GM12878 (cell line): Measurements from ENCODE around the gene TMC5. TPM values are rescaled to one million over a fixed set of nuclear protein-coding genes. Genes with fewer than 3 reads are reported as not detected.

Experiments
- ATAC-seq: fragments of 200-7000 bp; cut with Tn5 transposase; 3 replicates; pipeline ENCODE4 v1.9.1; 2020; ENCODE audit warnings: mild to moderate bottlenecking, moderate library complexity
- BruUV-seq: library from RNA; stranded (reverse); fragments of 400-500 nt; replicated peaks from 2 replicates; lab custom pipeline; 2021; lab: Mats Ljungman, UMichigan
- CTCF ChIA-PET: fragments of 300-600 bp; sonication (Branson Sonifier 250); formaldehyde crosslinking; extraction: SDS; loops from one replicate; lab custom pipeline; 2021; ENCODE audit warnings: inconsistent platforms; lab: Yijun Ruan, JAX
- POLR2A ChIA-PET: fragments of 350-600 bp; formaldehyde crosslinking; extraction: SDS; loops from one replicate; lab custom pipeline; 2021; ENCODE audit warnings: inconsistent platforms; lab: Charles Lee
- RAD21 ChIA-PET: fragments of 300-600 bp; sonication (Branson Sonifier 250); formaldehyde crosslinking; loops from one replicate; lab custom pipeline; 2023; ENCODE audit warnings: antibody characterized with exemption; ENCODE audit not compliant: unreplicated experiment; lab: Charles Lee
- SMC1A ChIA-PET: fragments of 300-600 bp; sonication (Branson Sonifier 250); formaldehyde crosslinking; loops from one replicate; lab custom pipeline; 2023; ENCODE audit not compliant: unreplicated experiment, uncharacterized antibody; lab: Charles Lee
- DNase-seq: peaks from one replicate; pipeline ENCODE4 v3.0.0-alpha.2; 2011; ENCODE audit warnings: low read depth, low spot score
- FAIRE-seq: peaks from 3 replicates; lab custom pipeline; 2011; peaks lifted over from hg19 to GRCh38; lab: Jason Lieb, UNC
- H2AFZ ChIP-seq: 2 replicates; pipeline ENCODE4 v1.6.0; 2011; ENCODE audit warnings: low read depth, low read length, control low read depth; ENCODE audit not compliant: control insufficient read depth
- H3K27ac ChIP-seq: 2 replicates; pipeline ENCODE4 v1.5.1; 2011; ENCODE audit warnings: control low read depth; ENCODE audit not compliant: control insufficient read depth, insufficient read depth
- H3K27me3 ChIP-seq, 2 experiments: replicated peaks in 1 of 2; 2 replicates each; pipeline versions ENCODE4 v1.6.0 to v1.6.1; 2011; ENCODE audit warnings: low read length in 1 of 2; ENCODE audit not compliant: control insufficient read depth in 2 of 2, insufficient read depth in 2 of 2
- H3K36me3 ChIP-seq, 2 experiments: 2 replicates each; pipeline ENCODE4 v1.5.1; 2011; ENCODE audit warnings: low read length in 1 of 2; ENCODE audit not compliant: control insufficient read depth in 2 of 2, insufficient read depth in 2 of 2
- H3K4me1 ChIP-seq: 2 replicates; pipeline ENCODE4 v1.6.1; 2011; ENCODE audit warnings: mild to moderate bottlenecking, low read length, moderate library complexity, mixed read lengths; ENCODE audit not compliant: control insufficient read depth, insufficient read depth
- H3K4me2 ChIP-seq: 2 replicates; pipeline ENCODE4 v1.6.0; 2011; ENCODE audit warnings: control low read depth; ENCODE audit not compliant: control insufficient read depth, insufficient read depth
- H3K4me3 ChIP-seq: fragments of 200-600 bp; sonication (generic); 2 replicates; pipeline ENCODE4 v1.5.1; 2016
- H3K79me2 ChIP-seq: 2 replicates; pipeline ENCODE4 v1.6.0; 2011; ENCODE audit warnings: low read length; ENCODE audit not compliant: control insufficient read depth, insufficient read depth
- H3K9ac ChIP-seq: 2 replicates; pipeline ENCODE4 v1.8.0; 2011; ENCODE audit warnings: low read length, control low read depth, mixed read lengths; ENCODE audit not compliant: control insufficient read depth, insufficient read depth
- H3K9me3 ChIP-seq: replicated peaks from 3 replicates; pipeline ENCODE4 v1.5.1; 2011; ENCODE audit warnings: mild to moderate bottlenecking, low read length; ENCODE audit not compliant: control insufficient read depth, insufficient read depth
- H4K20me1 ChIP-seq: 2 replicates; pipeline ENCODE4 v1.6.0; 2011; ENCODE audit not compliant: control insufficient read depth, insufficient read depth
- BCL11A ChIP-seq: IDR thresholded peaks from 2 replicates; pipeline ENCODE4 v1.6.1; 2011; ENCODE audit warnings: low read depth, low read length
- BCLAF1 ChIP-seq: fragments of 450-650 bp; IDR thresholded peaks from 2 replicates; pipeline ENCODE4 v1.6.1; 2017; ENCODE audit warnings: antibody characterized with exemption, mild to moderate bottlenecking, moderate library complexity
- CHD1 ChIP-seq: IDR thresholded peaks from 2 replicates; pipeline ENCODE4 v1.6.1; 2012; ENCODE audit warnings: low read depth, low read length, improper control_type of control experiment
- ESRRA ChIP-seq: IDR thresholded peaks from 2 replicates; pipeline ENCODE4 v1.6.1; 2012; ENCODE audit warnings: mild to moderate bottlenecking, low read length, improper control_type of control experiment
- EZH2 ChIP-seq: IDR thresholded peaks from 2 replicates; pipeline ENCODE4 v1.6.1; 2012; ENCODE audit warnings: low read depth, mild to moderate bottlenecking, control low read depth, inconsistent platforms, low read length, borderline replicate concordance; ENCODE audit not compliant: control insufficient read depth
- JUNB ChIP-seq: IDR thresholded peaks from 2 replicates; pipeline ENCODE4 v1.6.1; 2016; ENCODE audit warnings: antibody characterized with exemption, mild to moderate bottlenecking
- KAT2A ChIP-seq: conservative IDR thresholded peaks from 2 replicates; pipeline ENCODE4 v1.6.1; 2011; ENCODE audit warnings: low read depth, low read length; ENCODE audit not compliant: control insufficient read depth
- RCOR1 ChIP-seq: conservative IDR thresholded peaks from 2 replicates; pipeline ENCODE4 v1.6.1; 2012; ENCODE audit warnings: low read depth, low read length, improper control_type of control experiment
- SIN3A ChIP-seq: IDR thresholded peaks from 2 replicates; pipeline ENCODE4 v1.6.1; 2012; ENCODE audit warnings: low read depth, low read length, improper control_type of control experiment
- SIX5 ChIP-seq: IDR thresholded peaks from 2 replicates; pipeline ENCODE4 v1.6.1; 2011; ENCODE audit warnings: mild to moderate bottlenecking, low read depth, low read length, moderate library complexity; ENCODE audit not compliant: severe bottlenecking
- STAT3 ChIP-seq: IDR thresholded peaks from 2 replicates; pipeline ENCODE4 v1.6.1; 2011; ENCODE audit warnings: low read depth, low read length, improper control_type of control experiment
- ZNF207 ChIP-seq: fragments of 450-650 bp; IDR thresholded peaks from 2 replicates; pipeline ENCODE4 v1.6.1; 2014; ENCODE audit warnings: antibody characterized with exemption, mild to moderate bottlenecking, borderline replicate concordance
- WGBS: methylation state at CpG from one replicate; pipeline ENCODE4 v1.1.6; 2016; ENCODE audit warnings: low lambda C conversion rate; ENCODE audit not compliant: insufficient replicate concordance, insufficient coverage; ENCODE audit errors: missing lambda C conversion rate; 5-methylcytosine and 5-hydroxymethylcytosine counted together
- in situ Hi-C: fragments of 300-500 bp; cut with MboI; formaldehyde crosslinking; loops from 9 replicates; pipeline ENCODE4 v1.14.3; 2018; ENCODE audit warnings: mixed read lengths
- intact Hi-C: fragments of 100-400 bp; cut with micrococcal nuclease; formaldehyde crosslinking; loops from one replicate; pipeline ENCODE4 v1.14.2; 2022; ENCODE audit not compliant: unreplicated experiment
- polyA plus RNA-seq, 11 experiments: library from polyadenylated mRNA; depleted of rRNA in 4 of 11; unstranded in 6 of 11; stranded (reverse) in 5 of 11; fragments of >200 nt; fragmentation: Nextera tagmentation in 4 of 11; fragmentation: Illumina TruSeq in 1 of 11; extraction: Ambion mirVana in 4 of 11; extraction: Trizol in 1 of 11; gene quantifications; 1 replicate in 1 of 11; 2 replicates in 10 of 11; pipeline versions ENCODE4 v1.2.1 to v1.2.3, GENCODE V29; 2011 to 2016; ENCODE audit warnings: inconsistent platforms in 2 of 11, missing spikeins in 2 of 11, low read depth in 1 of 11
- total RNA-seq, 4 experiments: library from RNA; depleted of rRNA in 3 of 4; stranded (reverse); fragments of >200 nt in 3 of 4; fragmentation: Illumina TruSeq in 1 of 4; extraction: Trizol in 1 of 4; gene quantifications; 2 replicates each; pipeline versions ENCODE4 v1.2.1 to v1.2.3, GENCODE V29; 2013 to 2021
- TF ChIP-seq, protein P1 (sequence below): IDR thresholded peaks from 2 replicates; pipeline ENCODE4 v1.6.1; 2012; ENCODE audit warnings: low read depth, low read length, improper control_type of control experiment
- TF ChIP-seq, protein P2 (sequence below): IDR thresholded peaks from 2 replicates; pipeline ENCODE4 v1.6.1; 2011; ENCODE audit warnings: mild to moderate bottlenecking, low read depth, low read length, moderate library complexity; ENCODE audit not compliant: insufficient replicate concordance
- TF ChIP-seq, protein P3 (sequence below): fragments of 450-650 bp; IDR thresholded peaks from 2 replicates; pipeline ENCODE4 v1.6.1; 2017; ENCODE audit warnings: mild to moderate bottlenecking
- TF ChIP-seq, protein P4 (sequence below): IDR thresholded peaks from 2 replicates; pipeline ENCODE4 v1.6.1; 2012; ENCODE audit warnings: low read length, inconsistent platforms

Gene TMC5
- total and polyA plus RNA-seq, 10 of the 15 experiments (the other 5 are each of a cell fraction or from before 2014, with no cell fraction given) = 0.01 to 0.10 (median 0.07) TPM; not detected in 5

DNA sequence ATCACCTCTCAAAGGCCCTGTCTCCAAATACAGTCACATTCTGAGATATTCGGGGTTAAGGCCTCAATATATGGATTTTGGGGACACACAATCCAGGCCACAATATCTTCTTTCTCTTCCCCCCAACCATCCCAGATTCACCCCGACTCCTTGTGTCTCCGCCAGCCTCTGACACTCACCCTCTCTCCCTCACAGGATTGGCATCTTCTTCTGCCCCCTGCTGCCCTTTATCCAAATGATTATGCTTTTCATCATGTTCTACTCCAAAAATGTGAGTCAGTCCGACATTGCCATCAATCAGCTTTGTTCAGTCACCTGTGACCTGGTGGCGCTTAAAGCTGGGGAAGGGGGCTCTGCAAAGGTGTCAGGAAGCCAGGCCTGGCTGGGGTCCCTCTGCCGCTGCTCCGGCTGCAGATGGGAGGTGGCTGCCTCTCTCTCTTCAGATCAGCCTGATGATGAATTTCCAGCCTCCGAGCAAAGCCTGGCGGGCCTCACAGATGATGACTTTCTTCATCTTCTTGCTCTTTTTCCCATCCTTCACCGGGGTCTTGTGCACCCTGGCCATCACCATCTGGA is 69.2 kb downstream of the TMC5 start:
- POLR2A ChIA-PET = no interaction called here
- no TSS peak for BruUV-seq
- no peak overlapping the region for H3K27ac ChIP-seq
- SMC1A ChIA-PET = no interaction called here
- H3K4me2 ChIP-seq = no peak overlapping the region
- DNase-seq = no peak
- RAD21 ChIA-PET = no interaction called here
- H2AFZ ChIP-seq = no peak overlapping the region
- no peaks in the 10 kb centered on the region for H3K4me1 ChIP-seq
- CTCF ChIA-PET = no interaction called here
- no peaks in the 10 kb centered on the region for H3K9me3 ChIP-seq
- no peaks in the 10 kb centered on the region for H3K36me3 ChIP-seq
- H4K20me1 ChIP-seq = no peaks in the 10 kb centered on the region
- H3K4me3 ChIP-seq = no peak overlapping the region
- in situ Hi-C loops (no loop called here), intact Hi-C loops (no loop called here)
- no peak overlapping the region for H3K9ac ChIP-seq
- H3K79me2 ChIP-seq = no peaks in the 10 kb centered on the region
- 40% methylated on average over 10 of the region's 10 CpGs for WGBS
- FAIRE-seq = no peak
- H3K27me3 ChIP-seq = no peaks in the 10 kb centered on the region
- no peak for ATAC-seq
- TF ChIP-seq BCLAF1 (no peak), KAT2A (no peak), EZH2 (no peak), ZNF207 (no peak), SIX5 (no peak), ESRRA (no peak), JUNB (no peak), SIN3A (no peak), BCL11A (no peak), CHD1 (no peak), RCOR1 (no peak), STAT3 (no peak)
- TF ChIP-seq, protein P1, sequence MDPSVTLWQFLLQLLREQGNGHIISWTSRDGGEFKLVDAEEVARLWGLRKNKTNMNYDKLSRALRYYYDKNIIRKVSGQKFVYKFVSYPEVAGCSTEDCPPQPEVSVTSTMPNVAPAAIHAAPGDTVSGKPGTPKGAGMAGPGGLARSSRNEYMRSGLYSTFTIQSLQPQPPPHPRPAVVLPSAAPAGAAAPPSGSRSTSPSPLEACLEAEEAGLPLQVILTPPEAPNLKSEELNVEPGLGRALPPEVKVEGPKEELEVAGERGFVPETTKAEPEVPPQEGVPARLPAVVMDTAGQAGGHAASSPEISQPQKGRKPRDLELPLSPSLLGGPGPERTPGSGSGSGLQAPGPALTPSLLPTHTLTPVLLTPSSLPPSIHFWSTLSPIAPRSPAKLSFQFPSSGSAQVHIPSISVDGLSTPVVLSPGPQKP = no peak
- TF ChIP-seq, protein P2, sequence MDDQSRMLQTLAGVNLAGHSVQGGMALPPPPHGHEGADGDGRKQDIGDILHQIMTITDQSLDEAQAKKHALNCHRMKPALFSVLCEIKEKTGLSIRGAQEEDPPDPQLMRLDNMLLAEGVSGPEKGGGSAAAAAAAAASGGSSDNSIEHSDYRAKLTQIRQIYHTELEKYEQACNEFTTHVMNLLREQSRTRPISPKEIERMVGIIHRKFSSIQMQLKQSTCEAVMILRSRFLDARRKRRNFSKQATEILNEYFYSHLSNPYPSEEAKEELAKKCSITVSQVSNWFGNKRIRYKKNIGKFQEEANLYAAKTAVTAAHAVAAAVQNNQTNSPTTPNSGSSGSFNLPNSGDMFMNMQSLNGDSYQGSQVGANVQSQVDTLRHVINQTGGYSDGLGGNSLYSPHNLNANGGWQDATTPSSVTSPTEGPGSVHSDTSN = no peak
- TF ChIP-seq, protein P3, sequence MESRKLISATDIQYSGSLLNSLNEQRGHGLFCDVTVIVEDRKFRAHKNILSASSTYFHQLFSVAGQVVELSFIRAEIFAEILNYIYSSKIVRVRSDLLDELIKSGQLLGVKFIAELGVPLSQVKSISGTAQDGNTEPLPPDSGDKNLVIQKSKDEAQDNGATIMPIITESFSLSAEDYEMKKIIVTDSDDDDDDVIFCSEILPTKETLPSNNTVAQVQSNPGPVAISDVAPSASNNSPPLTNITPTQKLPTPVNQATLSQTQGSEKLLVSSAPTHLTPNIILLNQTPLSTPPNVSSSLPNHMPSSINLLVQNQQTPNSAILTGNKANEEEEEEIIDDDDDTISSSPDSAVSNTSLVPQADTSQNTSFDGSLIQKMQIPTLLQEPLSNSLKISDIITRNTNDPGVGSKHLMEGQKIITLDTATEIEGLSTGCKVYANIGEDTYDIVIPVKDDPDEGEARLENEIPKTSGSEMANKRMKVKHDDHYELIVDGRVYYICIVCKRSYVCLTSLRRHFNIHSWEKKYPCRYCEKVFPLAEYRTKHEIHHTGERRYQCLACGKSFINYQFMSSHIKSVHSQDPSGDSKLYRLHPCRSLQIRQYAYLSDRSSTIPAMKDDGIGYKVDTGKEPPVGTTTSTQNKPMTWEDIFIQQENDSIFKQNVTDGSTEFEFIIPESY = no peak
- TF ChIP-seq, protein P4, sequence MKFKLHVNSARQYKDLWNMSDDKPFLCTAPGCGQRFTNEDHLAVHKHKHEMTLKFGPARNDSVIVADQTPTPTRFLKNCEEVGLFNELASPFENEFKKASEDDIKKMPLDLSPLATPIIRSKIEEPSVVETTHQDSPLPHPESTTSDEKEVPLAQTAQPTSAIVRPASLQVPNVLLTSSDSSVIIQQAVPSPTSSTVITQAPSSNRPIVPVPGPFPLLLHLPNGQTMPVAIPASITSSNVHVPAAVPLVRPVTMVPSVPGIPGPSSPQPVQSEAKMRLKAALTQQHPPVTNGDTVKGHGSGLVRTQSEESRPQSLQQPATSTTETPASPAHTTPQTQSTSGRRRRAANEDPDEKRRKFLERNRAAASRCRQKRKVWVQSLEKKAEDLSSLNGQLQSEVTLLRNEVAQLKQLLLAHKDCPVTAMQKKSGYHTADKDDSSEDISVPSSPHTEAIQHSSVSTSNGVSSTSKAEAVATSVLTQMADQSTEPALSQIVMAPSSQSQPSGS = no peak
